Fibroblast of lung (primary cell): ENCODE results near the gene RNF223. TPM values are rescaled to one million over a fixed set of nuclear protein-coding genes. Genes with fewer than 3 reads are reported as not detected.

Experiments
- DNase-seq, 2 donors: peaks; one replicate each; pipeline versions ENCODE4 v3.0.0 to v3.0.0-alpha.2; 2010; ENCODE audit warnings: low read depth in 2 of 2
- H2AFZ ChIP-seq: 2 replicates; pipeline ENCODE4 v1.5.1; 2012; ENCODE audit warnings: low read length, control low read depth, inconsistent platforms
- H3K27ac ChIP-seq: 2 replicates; pipeline ENCODE4 v1.5.1; 2011; ENCODE audit warnings: low read length, control low read depth; ENCODE audit not compliant: insufficient read depth
- H3K27me3 ChIP-seq: 2 replicates; pipeline ENCODE4 v1.5.1; 2011; ENCODE audit warnings: mild to moderate bottlenecking, low read length; ENCODE audit not compliant: control insufficient read depth, insufficient read depth
- H3K36me3 ChIP-seq: 2 replicates; pipeline ENCODE4 v1.5.1; 2011; ENCODE audit warnings: low read length; ENCODE audit not compliant: control insufficient read depth, insufficient read depth
- H3K4me1 ChIP-seq: 2 replicates; pipeline ENCODE4 v1.5.1; 2011; ENCODE audit warnings: low read length; ENCODE audit not compliant: control insufficient read depth, insufficient read depth; ENCODE audit errors: extremely low read depth
- H3K4me2 ChIP-seq: 2 replicates; pipeline ENCODE4 v1.5.1; 2011; ENCODE audit warnings: low read length, control low read depth; ENCODE audit not compliant: insufficient read depth; ENCODE audit errors: extremely low read depth
- H3K4me3 ChIP-seq, 4 experiments: fragments of 200-600 bp in 1 of 4; sonication (generic) in 1 of 4; replicated peaks in 1 of 4; 2 replicates each; pipeline ENCODE4 v1.5.1; 2011 to 2016; ENCODE audit warnings: low read length in 4 of 4, low read depth in 3 of 4, mild to moderate bottlenecking in 3 of 4, control low read depth in 2 of 4, inconsistent platforms in 1 of 4, mixed read lengths in 1 of 4; ENCODE audit not compliant: insufficient read depth in 1 of 4; ENCODE audit errors: control extremely low read depth in 1 of 4
- H3K79me2 ChIP-seq: 2 replicates; pipeline ENCODE4 v1.5.1; 2012; ENCODE audit warnings: mild to moderate bottlenecking, low read length, inconsistent platforms; ENCODE audit not compliant: control insufficient read depth, insufficient read depth
- H3K9ac ChIP-seq: 2 replicates; pipeline ENCODE4 v1.5.1; 2011; ENCODE audit warnings: mild to moderate bottlenecking, low read length, control low read depth; ENCODE audit not compliant: insufficient read depth
- H3K9me3 ChIP-seq: 2 replicates; pipeline ENCODE4 v1.5.1; 2012; ENCODE audit warnings: low read depth, low read length; ENCODE audit not compliant: control insufficient read depth, insufficient read depth
- H4K20me1 ChIP-seq: 2 replicates; pipeline ENCODE4 v1.5.1; 2011; ENCODE audit warnings: low read length; ENCODE audit not compliant: control insufficient read depth, insufficient read depth; ENCODE audit errors: extremely low read depth
- EZH2 ChIP-seq: IDR thresholded peaks from 2 replicates; pipeline ENCODE4 v1.5.1; 2012; ENCODE audit warnings: low read length, control low read depth, mild to moderate bottlenecking; ENCODE audit errors: missing control alignments
- polyA plus RNA-seq, 2 donors: library from polyadenylated mRNA; depleted of rRNA in 1 of 2; stranded (reverse) in 1 of 2; unstranded in 1 of 2; fragments of >200 nt; gene quantifications; 2 replicates each; pipeline ENCODE4 v1.2.1, GENCODE V29; 2011 to 2012; ENCODE audit warnings: missing spikeins in 1 of 2
- total RNA-seq: library from RNA; depleted of rRNA; stranded (reverse); fragments of >200 nt; gene quantifications from 2 replicates; pipeline ENCODE4 v1.2.1, GENCODE V29; 2014
- TF ChIP-seq, protein P1 (sequence below), 2 donors: IDR thresholded peaks in 1 of 2; conservative IDR thresholded peaks in 1 of 2; 1 replicate in 1 of 2; 2 replicates in 1 of 2; pipeline ENCODE4 v1.5.1; 2011 to 2012; ENCODE audit warnings: low read length in 2 of 2, control low read depth in 1 of 2, inconsistent platforms in 1 of 2, low read depth in 1 of 2, mild to moderate bottlenecking in 1 of 2

RNF223 gene
- total and polyA plus RNA-seq, 2 donors (not counting 1 experiment from before 2014, with no cell fraction given), result not detected

DNA sequence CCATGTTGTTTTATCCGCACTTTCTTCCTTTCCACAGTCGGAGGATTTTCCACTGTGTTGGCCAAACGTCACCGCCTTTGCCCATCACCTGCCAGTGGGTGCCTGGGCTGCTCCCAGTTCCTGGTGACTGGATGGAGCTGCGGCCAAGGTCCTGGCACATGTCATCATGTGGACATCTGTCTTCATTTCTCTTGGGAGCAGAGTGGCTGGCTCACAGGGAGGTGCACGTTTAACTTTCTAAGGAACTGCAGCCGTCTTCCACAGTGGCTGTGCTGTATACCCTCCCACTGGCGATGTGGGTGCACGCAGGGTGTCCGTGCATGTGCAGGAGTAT, 19.5 kb upstream of the RNF223 start:
- no peak for TF ChIP-seq EZH2
- TF ChIP-seq, protein P1, sequence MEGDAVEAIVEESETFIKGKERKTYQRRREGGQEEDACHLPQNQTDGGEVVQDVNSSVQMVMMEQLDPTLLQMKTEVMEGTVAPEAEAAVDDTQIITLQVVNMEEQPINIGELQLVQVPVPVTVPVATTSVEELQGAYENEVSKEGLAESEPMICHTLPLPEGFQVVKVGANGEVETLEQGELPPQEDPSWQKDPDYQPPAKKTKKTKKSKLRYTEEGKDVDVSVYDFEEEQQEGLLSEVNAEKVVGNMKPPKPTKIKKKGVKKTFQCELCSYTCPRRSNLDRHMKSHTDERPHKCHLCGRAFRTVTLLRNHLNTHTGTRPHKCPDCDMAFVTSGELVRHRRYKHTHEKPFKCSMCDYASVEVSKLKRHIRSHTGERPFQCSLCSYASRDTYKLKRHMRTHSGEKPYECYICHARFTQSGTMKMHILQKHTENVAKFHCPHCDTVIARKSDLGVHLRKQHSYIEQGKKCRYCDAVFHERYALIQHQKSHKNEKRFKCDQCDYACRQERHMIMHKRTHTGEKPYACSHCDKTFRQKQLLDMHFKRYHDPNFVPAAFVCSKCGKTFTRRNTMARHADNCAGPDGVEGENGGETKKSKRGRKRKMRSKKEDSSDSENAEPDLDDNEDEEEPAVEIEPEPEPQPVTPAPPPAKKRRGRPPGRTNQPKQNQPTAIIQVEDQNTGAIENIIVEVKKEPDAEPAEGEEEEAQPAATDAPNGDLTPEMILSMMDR (conservative IDR thresholded peaks at IDR 0.05 in 1 of 2, IDR thresholded peaks at IDR 0.05 in 1 of 2; ENCODE audit: low read depth in 1 of 2, low read length in 2 of 2), result no peak
- no peak for DNase-seq
- no peaks in the 10 kb centered on the region for H3K9me3 ChIP-seq
- H3K27me3 ChIP-seq, result no peaks in the 10 kb centered on the region
- H3K4me3 ChIP-seq, result no peak overlapping the region
- no peak overlapping the region for H3K9ac ChIP-seq
- no peaks in the 10 kb centered on the region for H3K36me3 ChIP-seq
- no peak overlapping the region for H3K4me2 ChIP-seq
- no peak overlapping the region for H3K27ac ChIP-seq
- no peaks in the 10 kb centered on the region for H3K79me2 ChIP-seq
- H2AFZ ChIP-seq, result no peak overlapping the region
- H3K4me1 ChIP-seq, result no peaks in the 10 kb centered on the region
- no peaks in the 10 kb centered on the region for H4K20me1 ChIP-seq

GRCh38 chr1:1092894-1093609, 18.9 kb upstream of the RNF223 start:
- Histone ChIP-seq H3K4me1 (no peaks in the 10 kb centered on the region), H2AFZ (no peak overlapping the region), H3K27ac (no peak overlapping the region), H3K27me3 (no peaks in the 10 kb centered on the region), H4K20me1 (no peaks in the 10 kb centered on the region), H3K9me3 (no peaks in the 10 kb centered on the region), H3K9ac (no peak overlapping the region), H3K4me3 (no peak overlapping the region), H3K4me2 (no peak overlapping the region), H3K36me3 (no peaks in the 10 kb centered on the region), H3K79me2 (no peaks in the 10 kb centered on the region)
- TF ChIP-seq EZH2, result no peak
- TF ChIP-seq, protein P1 (conservative IDR thresholded peaks at IDR 0.05 in 1 of 2, IDR thresholded peaks at IDR 0.05 in 1 of 2; ENCODE audit: low read depth in 1 of 2, low read length in 2 of 2), result no peak
- DNase-seq, result no peak

DNA sequence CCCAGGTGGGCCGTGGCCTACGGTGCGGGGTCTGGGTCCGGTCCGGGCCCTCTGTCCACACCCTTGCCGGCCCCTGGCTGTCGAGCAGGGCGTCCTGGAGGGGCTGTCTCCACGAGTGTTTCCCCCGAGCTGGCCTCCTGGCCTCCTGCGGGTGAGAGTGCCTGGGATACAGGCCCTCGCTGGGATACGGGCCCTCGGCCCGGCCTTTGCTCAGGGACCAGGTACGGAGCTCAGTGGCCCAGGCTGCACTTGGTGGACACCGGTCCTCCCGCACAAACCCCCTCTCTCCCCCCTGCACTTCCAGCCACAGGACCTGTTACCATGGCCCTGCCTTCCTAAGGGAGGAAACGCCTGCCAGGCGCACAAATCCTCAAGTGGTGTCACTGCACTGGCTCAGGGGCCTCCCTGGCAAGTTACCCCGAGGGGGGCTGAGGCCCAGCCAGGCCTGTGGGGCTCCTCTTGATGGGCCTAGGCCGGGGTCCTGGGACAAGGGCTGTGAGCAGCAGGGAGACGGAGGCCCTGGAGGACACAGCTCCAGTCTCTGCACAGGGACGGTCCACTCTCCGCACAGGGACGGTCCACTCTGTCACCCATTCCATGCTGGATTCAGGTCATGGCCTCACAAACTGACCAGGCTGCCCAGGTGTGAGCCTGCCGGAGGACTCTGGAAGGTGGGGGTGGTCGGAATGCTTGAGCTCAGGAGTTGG, 18.2 kb upstream of the RNF223 start:
- Histone ChIP-seq H3K9ac (no peak overlapping the region), H2AFZ (no peak overlapping the region), H3K4me2 (no peak overlapping the region), H3K79me2 (no peaks in the 10 kb centered on the region), H3K27ac (no peak overlapping the region), H3K4me3 (no peak overlapping the region), H3K36me3 (no peaks in the 10 kb centered on the region), H4K20me1 (no peaks in the 10 kb centered on the region), H3K27me3 (no peaks in the 10 kb centered on the region), H3K9me3 (no peaks in the 10 kb centered on the region), H3K4me1 (no peaks in the 10 kb centered on the region)
- TF ChIP-seq, protein P1 (conservative IDR thresholded peaks at IDR 0.05 in 1 of 2, IDR thresholded peaks at IDR 0.05 in 1 of 2; ENCODE audit: low read depth in 1 of 2, low read length in 2 of 2), result no peak
- TF ChIP-seq EZH2, result no peak
- DNase-seq, result no peak
